Stimulated activated CD8-positive, alpha-beta memory T cell treated with anti-CD3 and anti-CD28 coated beads, Interleukin-12 subunit alpha, Interleukin-12 subunit beta, amount 100 ng/mL, for 4 hours (primary cell): ENCODE measurements around the gene DCAKD.

Experiments
- DNase-seq: peaks from one replicate; pipeline ENCODE4 v3.0.0-alpha.2; 2020; ENCODE audit warnings: low read depth

Gene DCAKD

GRCh38 chr17:45051060-45051719 lies at the start of gene DCAKD:
TSS of gene DCAKD (minus strand) at chr17:45051632. CDS start at chr17:45034885, 16,747 bp downstream.
- DNase-seq: peak; percentile 83

- peak; percentile 46 for DNase-seq
These were observed 47.6 kb upstream of the DCAKD start for GRCh38 chr17:45098869-45099616.

- no peak for DNase-seq
These were observed 46.8 kb upstream of the DCAKD start for GRCh38 chr17:45098081-45098868.

DNA sequence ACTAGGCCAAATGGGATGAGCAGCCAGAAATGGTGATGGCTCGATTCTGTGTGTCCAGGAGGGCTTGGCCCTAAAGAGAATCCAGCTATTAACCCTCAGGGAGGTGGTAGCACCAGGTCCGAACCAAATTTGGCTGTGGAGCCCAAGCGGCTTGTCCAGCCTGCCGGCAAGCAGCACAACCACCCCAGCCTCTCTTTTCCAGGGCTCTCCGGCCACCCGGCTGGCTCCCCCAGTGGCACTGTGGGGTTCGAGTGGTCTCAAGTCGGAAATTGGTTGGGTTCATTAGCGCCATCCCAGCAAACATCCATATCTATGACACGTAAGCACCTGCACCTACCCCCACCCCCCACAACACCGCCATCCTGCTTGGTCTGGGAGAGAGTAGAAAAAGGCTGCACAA lies 45.5 kb upstream of the DCAKD start:
- no peak for DNase-seq

DNA sequence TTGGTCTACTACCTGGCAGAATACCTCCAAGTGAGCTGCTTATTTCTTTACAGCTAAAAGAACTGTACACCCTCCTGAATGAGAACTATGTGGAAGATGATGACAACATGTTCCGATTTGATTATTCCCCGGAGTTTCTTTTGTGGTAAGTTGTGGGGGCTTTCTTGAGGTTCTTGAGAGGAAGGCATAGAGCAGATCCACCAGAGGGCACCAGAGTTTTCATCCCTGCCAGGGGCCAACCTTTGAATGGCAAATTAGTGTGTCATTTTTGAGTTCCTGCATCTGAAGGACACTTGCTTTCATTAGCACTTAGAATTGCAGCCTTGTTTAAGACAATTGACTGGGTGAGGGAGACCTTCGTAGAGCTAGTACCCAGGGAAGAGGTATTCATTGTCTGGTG lies 44.7 kb upstream of the DCAKD start:
- DNase-seq: no peak

GRCh38 chr17:45093444-45094110 lies 42.1 kb upstream of the DCAKD start:
- DNase-seq: no peak

DNA sequence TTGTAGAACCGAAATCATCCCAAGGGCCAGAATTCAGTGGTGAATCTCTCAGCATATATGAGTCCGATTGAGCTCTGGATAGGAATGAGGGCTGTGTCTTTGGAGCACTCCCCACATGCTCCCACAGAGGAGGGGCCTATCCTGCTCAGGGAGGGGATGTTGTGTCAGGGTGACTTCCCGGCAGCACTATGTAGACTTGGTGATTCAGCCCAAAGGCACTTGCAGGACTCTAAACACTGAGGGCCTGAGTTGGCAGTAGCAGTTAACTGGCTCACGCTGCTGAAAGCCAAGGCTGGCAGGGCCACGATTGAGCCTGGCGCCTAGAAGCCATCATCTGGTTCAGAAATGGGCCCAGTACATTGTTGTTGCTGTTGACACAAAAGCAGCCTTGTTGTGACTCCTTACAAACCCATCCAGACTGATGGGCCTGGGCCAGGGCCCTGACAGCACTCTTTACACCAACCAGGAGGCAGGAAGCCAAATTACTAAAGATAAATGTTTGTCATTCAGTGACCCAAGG lies 41.5 kb upstream of the DCAKD start:
- DNase-seq: no peak

GRCh38 chr17:45091778-45092425 lies 40.5 kb upstream of the DCAKD start:
- no peak for DNase-seq

- DNase-seq: no peak
These were observed 39.3 kb upstream of the DCAKD start for GRCh38 chr17:45090711-45091110.

GRCh38 chr17:45088741-45089140 lies 37.3 kb upstream of the DCAKD start:
- DNase-seq: no peak

DNA sequence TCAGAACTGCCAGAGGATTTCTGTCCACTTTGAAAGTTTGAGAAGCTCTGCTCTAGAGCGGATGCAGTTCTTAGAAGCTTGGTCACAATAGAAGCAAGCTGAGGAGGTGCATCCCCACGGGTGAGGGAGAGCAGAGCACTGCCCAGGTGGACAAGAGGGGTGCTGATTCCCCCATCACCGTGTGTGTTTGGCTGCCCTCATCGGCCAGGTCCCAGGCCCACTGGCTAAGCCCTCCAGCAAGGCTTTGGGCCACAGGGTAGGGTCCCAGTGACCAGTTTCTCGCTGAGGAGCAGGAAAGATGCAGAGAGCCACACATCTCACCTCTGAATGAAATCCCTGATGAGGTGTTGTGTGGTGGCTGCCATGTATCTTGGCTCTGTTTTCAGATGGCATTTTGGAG lies 36.5 kb upstream of the DCAKD start:
- no peak for DNase-seq

GRCh38 chr17:45087504-45087975 lies 36.1 kb upstream of the DCAKD start:
- DNase-seq: no peak

DNA sequence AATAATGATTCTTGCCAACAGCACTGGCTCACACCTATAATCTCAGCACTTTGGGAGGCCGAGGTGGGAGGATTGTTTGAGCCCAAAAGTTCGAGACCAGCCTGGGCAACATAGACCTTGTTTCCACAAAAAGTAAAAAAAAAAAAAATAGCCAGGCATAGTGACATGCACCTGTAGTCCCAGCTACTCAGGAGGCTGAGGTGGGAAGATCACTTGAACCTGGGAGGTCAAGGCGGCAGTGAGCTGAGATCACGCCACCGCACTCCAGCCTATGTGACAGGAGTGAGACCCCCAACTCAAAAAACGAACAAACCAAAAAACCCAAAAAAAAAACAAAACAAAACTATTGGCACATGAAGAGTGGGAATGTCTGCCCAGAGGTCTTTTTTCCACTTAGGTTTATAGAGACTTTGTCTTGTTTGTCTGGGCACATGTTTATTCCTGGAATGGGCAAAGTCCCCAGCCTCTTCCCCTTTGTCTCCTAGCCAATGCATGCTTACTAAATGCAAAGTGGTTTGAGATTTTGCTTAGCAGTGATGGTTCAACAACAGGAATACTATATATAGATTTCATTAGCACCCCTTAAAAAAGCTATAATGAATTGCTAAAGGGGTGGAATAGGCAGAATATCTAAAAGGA lies 35.6 kb upstream of the DCAKD start:
- no peak for DNase-seq

DNA sequence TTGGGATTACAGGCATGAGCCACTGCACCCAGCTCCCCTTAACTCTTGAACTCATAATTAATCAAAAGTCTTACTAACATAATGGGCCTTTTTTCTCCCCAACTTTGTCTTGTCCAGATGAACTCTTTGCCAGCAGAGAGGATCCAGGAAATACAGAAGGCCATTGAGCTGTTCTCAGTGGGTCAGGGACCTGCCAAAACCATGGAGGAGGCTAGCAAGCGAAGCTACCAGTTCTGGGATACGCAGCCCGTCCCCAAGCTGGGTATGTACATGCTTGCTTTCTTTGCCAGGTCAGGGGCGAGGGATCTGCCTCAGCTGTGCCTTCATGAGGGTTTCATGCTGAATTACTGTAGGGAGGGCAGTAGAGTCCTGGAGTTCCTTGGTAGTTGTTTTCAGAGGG lies 35.0 kb upstream of the DCAKD start:
- DNase-seq: no peak

- no peak for DNase-seq
These were observed 29.7 kb upstream of the DCAKD start for GRCh38 chr17:45081047-45081703.

DNA sequence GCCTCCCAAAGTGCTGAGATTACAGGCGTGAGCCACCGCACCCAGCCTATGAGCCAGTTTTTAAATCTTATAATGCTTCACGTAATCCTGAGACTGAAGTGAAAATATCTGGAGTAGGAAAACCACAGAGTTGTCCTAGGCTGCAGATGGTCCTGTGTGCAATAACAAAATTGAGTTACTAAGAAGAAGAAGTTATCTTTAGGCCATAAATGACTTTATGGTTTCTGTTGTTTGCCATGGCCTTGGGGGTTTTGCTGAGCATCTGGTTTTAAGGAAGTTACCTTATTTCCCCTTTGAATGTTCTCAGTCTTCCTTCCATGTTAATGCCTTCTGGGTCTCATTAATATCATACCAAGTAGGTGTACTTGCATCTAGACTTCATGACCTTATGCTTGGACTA lies 26.2 kb upstream of the DCAKD start:
- DNase-seq: no peak

- DNase-seq: no peak
These were observed 22.1 kb upstream of the DCAKD start for GRCh38 chr17:45073414-45074070.

DNA sequence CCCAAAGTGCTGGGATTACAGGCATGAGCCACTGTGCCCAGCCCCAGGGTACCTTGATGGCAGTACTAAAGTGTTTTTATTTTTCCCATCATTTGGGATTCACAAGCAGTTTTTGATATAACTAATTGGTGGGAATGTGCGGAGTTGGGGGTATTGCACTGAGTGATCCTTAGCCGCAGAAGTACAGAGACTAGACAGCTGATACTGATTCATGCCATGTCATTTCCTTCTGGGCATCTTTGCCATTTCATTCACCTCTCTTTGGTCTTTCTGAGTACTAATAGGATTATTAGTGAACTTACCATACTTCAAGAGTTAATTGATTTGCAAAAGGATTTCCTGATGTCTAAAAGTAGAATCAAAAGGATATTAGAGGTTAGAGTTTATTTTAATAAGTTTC lies 19.4 kb upstream of the DCAKD start:
- no peak for DNase-seq

GRCh38 chr17:45070001-45070400 lies 18.6 kb upstream of the DCAKD start:
- no peak for DNase-seq

- no peak for DNase-seq
These were observed 16.2 kb upstream of the DCAKD start for GRCh38 chr17:45067637-45068036.
